Neural cell (in vitro differentiated cells): ENCODE data around the gene SFN. TPM values are rescaled to one million over a fixed set of nuclear protein-coding genes. Genes with fewer than 3 reads are reported as not detected.

Source experiments
- polyA plus RNA-seq: library from polyadenylated mRNA; depleted of rRNA; stranded (reverse); fragments of >200 nt; gene quantifications from 2 replicates; pipeline ENCODE4 v1.2.3, GENCODE V29; 2014
- small RNA-seq, 3 experiments: library from RNA; depleted of rRNA; stranded (forward); fragments of <200 nt; gene quantifications; one replicate each; pipeline ENCODE3, GENCODE V24; 2012

SFN gene
- polyA plus RNA-seq, 1 donor from 2014 or later = 0.25 TPM

Small RNA genes lying within 50 kb of the gene (small RNA-seq; reads per million reads assigned to genes)
- gene RN7SL165P = 0 reads per million in 3 experiments

Other genes with a start within 250 kb of the SFN start
- 13.2 and 16.2 TPM in 2 replicates for gene ARID1A, start 167.1 kb upstream of the SFN start, polyA plus RNA-seq
- gene PIGV, start 75.2 kb upstream of the SFN start, polyA plus RNA-seq = 4.7 and 5.9 TPM in 2 replicates
- gene ZDHHC18, start 36.5 kb upstream of the SFN start, polyA plus RNA-seq = 23.7 and 27.3 TPM in 2 replicates
- gene GPN2, start 27.1 kb downstream of the SFN start, polyA plus RNA-seq = 17.7 and 20.2 TPM in 2 replicates
- 6.6 and 7.1 TPM in 2 replicates for gene GPATCH3, start 37.3 kb downstream of the SFN start, polyA plus RNA-seq
- gene NR0B2, start 50.8 kb downstream of the SFN start, polyA plus RNA-seq = not detected in 2 replicates
- 20.6 and 32.1 TPM in 2 replicates for gene NUDC, start 58.6 kb downstream of the SFN start, polyA plus RNA-seq
- not detected in 2 replicates for gene KDF1, start 97.3 kb downstream of the SFN start, polyA plus RNA-seq
- 11.0 and 17.2 TPM in 2 replicates for gene TRNP1, start 130.5 kb downstream of the SFN start, polyA plus RNA-seq
- gene TENT5B, start 149.7 kb downstream of the SFN start, polyA plus RNA-seq = not detected in 2 replicates